Stimulated activated CD4-positive, alpha-beta T cell treated with anti-CD3 and anti-CD28 coated beads, Interleukin-4, amount 100 ng/mL, for 48 hours (primary cell): ENCODE data around the gene SREBF2.

Experiments used
- DNase-seq, 2 donors: peaks; one replicate each; pipeline ENCODE4 v3.0.0-alpha.2; 2020; ENCODE audit warnings: low read depth in 2 of 2

The SREBF2 gene

DNA sequence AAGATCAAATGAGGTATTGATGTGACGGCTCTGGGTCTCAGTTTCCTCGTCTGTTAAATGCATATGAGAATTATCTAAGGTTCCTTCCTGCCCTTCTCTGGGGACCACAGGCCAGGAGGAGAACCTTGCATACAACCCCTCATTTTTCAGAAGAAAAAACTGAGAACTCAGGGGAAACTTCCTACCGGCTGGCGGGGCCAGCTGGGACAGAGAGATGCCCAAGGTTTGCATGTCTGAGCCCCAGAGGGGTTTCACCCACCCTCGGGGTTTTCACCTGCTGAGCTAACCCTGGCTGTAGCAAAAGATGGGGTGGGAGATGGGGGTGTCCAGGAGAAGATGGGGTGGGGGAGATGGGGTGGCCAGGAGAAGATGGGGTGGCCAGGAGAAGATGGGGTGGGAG lies 89.4 kb downstream of the SREBF2 start:
- DNase-seq: no peak

- no peak for DNase-seq
Observed at GRCh38 chr22:41922940-41923594, 90.2 kb downstream of the SREBF2 start.

- DNase-seq: no peak
Observed at GRCh38 chr22:41923595-41924276, 90.8 kb downstream of the SREBF2 start.

DNA sequence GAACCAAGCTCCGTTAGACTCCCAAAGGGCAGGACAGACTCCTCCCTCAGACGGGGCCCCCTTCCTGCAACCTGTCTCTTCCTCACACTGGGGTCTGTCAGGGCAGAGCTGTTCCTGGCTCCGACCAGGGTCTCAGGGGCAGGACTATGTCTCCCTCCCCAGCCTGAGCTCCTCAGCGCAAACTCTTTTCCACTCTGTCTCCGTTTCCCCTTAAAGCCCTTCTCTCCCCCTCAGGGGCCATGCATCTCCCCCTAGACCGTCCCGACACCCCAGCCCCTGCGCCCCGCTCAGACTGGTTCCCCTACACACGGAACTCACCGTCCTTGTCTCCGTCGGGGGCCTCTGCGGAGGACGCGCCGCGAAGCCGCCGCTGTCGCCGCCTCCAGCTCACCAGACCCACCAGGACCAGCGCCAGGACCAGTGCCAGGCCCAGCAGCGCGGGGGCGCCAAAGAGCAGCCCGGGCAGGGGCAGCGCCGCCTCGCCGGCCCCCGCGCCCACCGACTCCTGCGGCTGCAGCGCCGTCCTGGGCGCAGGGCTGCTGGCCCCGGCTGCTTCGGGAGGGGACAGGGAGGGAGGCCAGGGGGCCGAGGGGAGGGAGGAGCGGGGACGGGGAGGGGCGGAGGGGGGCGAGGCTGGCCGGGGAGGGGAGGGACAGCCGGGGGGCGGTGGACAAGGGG lies 93.0 kb downstream of the SREBF2 start:
- DNase-seq: peak; percentile 71 to 73

DNA sequence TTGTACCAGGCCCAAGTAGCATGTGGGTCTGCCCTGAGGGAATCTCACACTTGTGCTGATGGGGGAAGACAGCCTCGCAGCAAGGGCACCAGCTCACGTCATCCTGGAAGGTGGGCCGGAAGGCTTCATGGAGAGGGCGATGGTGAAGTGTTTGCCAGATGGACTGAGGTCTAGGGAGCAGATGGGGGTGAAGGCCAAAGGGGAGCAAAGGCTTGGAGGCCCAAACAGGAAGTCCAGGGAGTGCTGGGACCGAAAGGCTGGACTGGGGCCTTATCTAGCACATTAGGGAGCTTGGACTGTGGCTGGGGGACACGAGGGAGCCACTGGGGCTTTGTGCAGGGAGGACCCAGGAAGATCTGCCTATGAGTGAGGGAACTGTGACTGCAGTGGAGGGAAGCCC lies 94.9 kb downstream of the SREBF2 start:
- no peak for DNase-seq

DNA sequence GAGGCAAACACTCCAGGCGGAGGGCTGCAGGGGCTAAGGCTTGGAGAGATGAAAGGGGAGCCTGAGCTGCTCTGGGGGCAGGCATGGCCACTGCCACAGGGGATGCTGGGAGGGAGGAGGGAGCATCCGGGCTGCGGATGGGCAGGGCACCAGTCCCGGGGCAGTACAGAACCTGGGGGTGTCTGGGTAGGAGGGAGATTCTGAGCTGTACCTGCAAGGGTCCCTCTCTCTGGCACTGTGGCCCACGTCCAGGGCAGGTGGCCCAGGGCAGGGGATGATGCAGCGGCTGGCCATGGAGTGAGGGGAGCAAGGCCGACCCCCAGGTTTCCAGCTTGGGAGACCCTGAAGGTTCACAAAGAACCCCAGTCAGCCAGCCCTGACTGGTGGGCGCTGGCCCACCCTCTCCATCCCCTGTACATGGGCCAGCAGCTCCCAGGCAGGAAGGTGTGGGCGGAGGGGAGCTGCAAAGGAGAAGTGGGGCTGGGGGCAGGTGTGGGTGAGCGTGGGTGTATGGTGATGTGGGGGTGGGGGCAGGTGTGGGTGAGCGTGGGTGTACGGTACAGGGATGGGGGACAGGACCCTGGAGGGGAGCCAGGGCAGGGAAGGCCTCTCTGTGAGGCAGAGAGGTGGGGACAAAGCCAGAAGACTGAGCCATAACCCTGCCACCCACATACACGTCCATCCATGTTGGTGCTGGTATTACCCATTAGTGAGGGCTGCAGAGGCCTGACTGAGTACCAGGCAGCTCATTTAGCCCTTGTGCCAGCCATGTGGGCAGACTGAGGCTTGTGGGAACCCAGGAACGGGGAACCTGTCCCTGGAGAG lies 95.9 kb downstream of the SREBF2 start:
- no peak for DNase-seq

- no peak for DNase-seq
Observed at GRCh38 chr22:41929418-41929810, 96.5 kb downstream of the SREBF2 start.

- no peak for DNase-seq
Observed at GRCh38 chr22:41931701-41932269, 98.9 kb downstream of the SREBF2 start.

DNA sequence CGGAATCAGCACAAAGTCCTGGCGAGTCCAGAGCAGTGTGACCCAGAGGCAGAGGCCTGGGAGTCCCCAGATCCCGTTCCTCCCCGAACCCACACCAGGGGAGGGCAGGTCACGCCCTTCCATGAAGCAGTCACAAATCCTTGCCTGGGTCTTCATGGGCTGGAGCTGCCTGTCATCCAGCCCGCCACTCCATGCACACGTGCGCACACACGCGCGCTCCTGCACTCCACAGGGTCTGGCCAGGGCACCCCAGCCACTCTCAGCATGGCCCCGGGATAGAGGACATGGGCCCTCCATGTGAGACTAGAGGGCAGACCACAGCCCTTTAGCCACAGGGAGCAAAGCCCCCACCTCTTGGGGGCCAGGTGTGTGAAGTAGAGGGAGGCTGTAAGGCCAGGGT lies 99.4 kb downstream of the SREBF2 start:
- DNase-seq: no peak

- DNase-seq: no peak
Observed at GRCh38 chr22:41933411-41934177, 100.7 kb downstream of the SREBF2 start.

- no peak for DNase-seq
Observed at GRCh38 chr22:41934284-41935014, 101.5 kb downstream of the SREBF2 start.

DNA sequence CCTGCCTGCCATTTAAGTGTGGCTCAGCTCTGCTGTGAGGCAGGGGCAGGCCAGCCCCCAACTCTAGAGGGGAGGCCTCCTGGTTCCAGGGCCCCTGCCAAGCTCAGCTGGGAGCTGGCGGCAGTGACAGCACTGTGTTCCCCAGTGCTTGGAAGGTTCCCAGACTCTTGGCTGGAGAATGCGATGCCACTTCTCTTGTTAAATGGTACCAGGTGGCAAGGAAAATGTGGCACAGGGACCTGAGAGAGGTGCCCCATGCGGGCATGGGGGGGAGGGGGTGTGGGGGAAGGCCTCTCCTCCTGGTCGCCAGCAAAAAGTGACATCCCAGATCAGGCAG lies 102.1 kb downstream of the SREBF2 start:
- no peak for DNase-seq

DNA sequence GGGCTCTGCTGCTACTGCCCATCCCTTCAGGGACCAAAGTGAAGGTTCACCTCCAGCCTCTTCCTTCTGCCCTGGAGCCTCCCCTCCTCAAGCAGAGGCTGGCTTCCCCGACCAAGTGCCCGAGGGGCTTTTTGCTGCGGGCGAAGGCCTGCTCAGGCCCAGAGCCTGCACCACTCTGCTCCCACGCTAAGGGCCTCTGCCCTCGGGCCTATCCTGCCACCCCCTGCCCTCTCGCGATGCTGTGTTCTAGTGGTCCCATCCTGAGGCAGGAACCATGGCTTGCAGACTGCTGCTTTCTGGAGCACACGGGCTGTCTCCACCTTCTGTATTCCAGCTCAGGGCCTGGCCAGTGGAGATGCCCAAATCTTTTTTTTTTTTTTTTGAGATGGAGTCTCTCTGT lies 102.6 kb downstream of the SREBF2 start:
- no peak for DNase-seq

DNA sequence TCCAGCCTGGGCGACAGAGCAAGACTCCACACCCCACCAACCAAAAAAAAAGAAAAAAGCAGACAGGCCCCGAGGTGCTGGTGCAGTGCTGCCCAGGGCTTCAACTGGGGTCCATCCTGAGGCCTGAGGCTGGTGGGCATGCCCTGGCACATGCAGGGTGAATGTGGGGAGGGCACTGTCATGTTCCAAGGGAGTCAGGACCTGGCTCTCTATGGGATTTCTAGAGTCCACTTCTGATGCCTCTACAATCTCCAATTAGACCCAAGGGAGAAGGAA lies 103.9 kb downstream of the SREBF2 start:
- no peak for DNase-seq

DNA sequence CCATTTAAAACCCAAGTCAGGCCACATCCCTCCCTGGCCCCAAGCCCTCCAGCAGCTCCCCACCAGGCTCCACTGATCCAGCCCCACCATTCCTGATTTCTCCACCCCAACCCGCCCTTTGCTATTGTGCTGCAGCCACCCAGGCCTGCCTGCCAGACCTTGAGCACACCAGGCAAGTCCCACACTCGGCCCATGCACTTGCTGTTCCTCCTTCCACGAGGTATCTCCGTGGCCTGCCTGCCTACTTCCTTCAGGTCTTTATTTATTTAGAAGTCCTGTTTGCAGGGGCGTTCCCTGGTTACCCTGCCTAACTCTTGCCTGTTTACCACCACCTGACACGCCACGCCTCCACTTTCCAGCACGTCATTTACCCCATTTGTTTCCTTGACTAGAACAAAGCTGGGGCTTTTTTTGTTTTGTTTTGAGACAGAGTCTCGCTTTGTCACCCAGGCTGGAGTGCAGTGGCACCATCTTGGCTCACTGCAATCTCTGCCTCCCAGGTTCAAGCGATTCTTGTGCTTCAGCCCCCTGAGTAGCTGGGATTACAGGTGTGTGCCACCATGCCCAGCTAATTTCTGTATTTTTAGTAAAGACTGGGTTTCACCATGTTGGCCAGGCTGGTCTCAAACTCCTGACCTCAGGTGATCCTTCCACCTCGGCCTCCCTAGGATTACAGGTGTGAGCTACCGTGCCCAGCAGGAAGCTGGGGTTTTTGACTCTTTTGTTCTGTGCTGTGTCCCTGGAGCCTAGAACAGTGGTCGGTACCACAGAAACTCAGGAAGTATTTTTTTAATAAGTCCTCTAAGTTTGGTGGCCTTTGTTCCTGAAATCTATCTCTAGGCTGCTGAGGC lies 107.3 kb downstream of the SREBF2 start:
- DNase-seq: peak; percentile 89 to 92

- DNase-seq: peak; percentile 72 to 80
Observed at GRCh38 chr22:41940832-41941765, 108.2 kb downstream of the SREBF2 start.

DNA sequence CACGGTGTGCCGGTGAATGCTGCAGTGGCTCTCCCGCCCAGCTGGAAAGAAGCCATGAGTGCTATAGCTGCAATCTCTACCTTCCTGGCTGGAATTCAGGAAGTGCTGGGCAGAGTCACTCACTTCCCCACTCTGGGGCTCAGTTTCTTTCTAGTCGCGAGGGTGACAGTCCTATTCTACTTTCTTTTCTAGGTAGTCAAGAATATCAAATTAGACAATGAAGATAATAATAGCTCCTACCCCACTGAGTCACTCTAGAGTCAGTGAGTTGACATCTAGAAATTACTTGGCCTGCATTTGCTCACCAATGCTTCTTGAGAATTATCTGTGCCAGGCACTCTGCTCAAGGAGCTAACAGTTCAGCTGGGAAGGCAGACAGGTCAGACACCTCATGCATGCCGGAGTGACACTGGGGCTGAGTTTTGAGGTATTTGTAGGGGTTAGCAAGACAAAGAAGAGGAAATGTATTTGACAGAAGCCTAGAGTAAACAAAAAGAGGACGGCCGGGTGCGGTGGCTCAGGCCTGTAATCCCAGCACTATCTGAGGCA lies 110.8 kb downstream of the SREBF2 start:
- DNase-seq: no peak

DNA sequence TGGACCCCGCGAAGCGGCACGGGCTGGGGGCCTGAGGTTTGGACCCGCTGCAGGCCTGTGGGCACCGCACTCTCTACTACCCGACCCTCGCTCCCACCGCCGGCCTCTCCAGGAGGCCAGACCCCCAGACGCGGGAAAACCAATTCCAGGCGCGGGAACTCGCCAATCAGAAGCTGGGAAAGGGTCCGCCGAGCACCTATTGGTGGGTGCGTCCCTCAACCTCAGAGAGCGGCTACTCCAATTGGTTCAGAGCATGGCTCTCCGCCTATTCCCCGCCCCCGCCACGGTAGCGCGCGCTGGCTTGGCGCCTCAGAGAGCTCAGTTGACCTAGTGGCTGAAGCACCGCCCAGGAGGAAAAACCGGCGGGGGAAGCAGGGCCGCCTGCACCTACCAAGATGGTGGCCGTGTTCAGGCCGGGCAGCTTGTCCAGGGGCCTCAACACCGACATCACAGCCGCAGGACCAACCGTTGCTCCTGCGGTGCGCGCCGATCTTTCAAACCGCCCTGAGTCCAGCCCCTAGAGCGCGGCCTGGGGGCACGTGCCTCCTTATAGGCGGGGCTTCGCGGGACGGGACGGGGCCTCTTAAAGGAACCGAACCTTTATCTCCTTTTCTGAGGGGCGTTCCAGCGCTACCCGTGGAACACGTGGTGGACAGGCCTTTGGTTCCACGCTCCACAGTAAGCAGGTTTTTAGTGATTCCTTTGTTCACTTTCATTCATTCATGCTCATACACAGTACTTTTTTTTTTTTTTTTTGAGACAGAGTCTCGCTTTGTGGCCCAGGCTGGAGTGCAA lies 113.9 kb downstream of the SREBF2 start, which contains the start of gene CENPM:
CENPM (minus strand) TSS at position 524 of the 795 bp plus-strand sequence; CDS start at position 448, 76 bp downstream.
- peak; percentile 92 to 94 for DNase-seq
